ENCODE data around the gene TCHHL1. TPM values are rescaled to one million over a fixed set of nuclear protein-coding genes. Genes with fewer than 3 reads are reported as not detected.

The TCHHL1 gene
- total and polyA plus RNA-seq, 2 of the 13 experiments (the other 11 are each of a cell fraction or from before 2014, with no cell fraction given), result not detected

DNA sequence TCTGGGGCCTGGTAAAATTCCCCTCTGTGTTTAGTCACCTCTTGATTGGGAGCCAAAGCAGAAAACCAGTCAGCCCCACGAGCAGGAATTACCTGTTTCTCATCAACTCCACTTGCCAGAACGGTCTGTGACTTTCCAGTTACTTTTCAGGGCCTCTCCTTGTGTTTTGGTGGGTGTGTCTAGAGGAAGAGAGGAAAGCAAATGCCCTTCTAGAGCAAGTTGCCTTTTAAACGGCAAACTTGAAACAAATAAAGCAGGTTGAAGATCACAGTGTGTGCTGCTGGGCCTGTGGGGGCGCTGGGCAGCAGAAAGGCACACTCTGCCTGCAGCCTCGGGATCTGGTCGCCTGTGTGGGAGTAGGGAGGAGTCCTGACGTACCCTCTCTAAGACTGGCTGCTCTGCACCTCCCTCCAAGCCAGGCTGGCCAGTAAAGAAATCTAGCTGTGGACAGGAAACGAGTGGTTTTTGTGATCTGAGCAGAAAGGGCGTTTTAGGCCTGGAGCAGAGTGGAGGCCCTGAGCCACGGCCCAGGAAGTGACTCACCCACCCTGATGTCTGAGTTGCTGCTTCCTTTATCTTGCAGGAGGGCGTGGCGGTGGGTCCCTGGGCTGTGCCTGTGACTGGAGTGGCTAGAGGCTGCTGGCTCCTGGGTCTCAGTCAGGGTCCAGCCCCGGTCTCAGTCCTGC is 41.0 kb downstream of the TCHHL1 start (continued):
- TF ChIP-seq, protein P1, sequence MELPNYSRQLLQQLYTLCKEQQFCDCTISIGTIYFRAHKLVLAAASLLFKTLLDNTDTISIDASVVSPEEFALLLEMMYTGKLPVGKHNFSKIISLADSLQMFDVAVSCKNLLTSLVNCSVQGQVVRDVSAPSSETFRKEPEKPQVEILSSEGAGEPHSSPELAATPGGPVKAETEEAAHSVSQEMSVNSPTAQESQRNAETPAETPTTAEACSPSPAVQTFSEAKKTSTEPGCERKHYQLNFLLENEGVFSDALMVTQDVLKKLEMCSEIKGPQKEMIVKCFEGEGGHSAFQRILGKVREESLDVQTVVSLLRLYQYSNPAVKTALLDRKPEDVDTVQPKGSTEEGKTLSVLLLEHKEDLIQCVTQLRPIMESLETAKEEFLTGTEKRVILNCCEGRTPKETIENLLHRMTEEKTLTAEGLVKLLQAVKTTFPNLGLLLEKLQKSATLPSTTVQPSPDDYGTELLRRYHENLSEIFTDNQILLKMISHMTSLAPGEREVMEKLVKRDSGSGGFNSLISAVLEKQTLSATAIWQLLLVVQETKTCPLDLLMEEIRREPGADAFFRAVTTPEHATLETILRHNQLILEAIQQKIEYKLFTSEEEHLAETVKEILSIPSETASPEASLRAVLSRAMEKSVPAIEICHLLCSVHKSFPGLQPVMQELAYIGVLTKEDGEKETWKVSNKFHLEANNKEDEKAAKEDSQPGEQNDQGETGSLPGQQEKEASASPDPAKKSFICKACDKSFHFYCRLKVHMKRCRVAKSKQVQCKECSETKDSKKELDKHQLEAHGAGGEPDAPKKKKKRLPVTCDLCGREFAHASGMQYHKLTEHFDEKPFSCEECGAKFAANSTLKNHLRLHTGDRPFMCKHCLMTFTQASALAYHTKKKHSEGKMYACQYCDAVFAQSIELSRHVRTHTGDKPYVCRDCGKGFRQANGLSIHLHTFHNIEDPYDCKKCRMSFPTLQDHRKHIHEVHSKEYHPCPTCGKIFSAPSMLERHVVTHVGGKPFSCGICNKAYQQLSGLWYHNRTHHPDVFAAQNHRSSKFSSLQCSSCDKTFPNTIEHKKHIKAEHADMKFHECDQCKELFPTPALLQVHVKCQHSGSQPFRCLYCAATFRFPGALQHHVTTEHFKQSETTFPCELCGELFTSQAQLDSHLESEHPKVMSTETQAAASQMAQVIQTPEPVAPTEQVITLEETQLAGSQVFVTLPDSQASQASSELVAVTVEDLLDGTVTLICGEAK (IDR thresholded peaks at IDR 0.05), result no peak
- TF ChIP-seq, protein P1 (CRISPR knock-in tag; IDR thresholded peaks at IDR 0.05), result peak; percentile 88
- TF ChIP-seq BRD4 (CRISPR knock-in tag; IDR thresholded peaks at IDR 0.05), result no peak
- peak; percentile 36; the same call in 1 of the 2 replicates for TF ChIP-seq IRF2 (CRISPR knock-in tag; IDR thresholded peaks at IDR 0.05)
- TF ChIP-seq, protein P2, sequence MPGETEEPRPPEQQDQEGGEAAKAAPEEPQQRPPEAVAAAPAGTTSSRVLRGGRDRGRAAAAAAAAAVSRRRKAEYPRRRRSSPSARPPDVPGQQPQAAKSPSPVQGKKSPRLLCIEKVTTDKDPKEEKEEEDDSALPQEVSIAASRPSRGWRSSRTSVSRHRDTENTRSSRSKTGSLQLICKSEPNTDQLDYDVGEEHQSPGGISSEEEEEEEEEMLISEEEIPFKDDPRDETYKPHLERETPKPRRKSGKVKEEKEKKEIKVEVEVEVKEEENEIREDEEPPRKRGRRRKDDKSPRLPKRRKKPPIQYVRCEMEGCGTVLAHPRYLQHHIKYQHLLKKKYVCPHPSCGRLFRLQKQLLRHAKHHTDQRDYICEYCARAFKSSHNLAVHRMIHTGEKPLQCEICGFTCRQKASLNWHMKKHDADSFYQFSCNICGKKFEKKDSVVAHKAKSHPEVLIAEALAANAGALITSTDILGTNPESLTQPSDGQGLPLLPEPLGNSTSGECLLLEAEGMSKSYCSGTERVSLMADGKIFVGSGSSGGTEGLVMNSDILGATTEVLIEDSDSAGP (CRISPR knock-in tag; IDR thresholded peaks at IDR 0.05; ENCODE audit: borderline replicate concordance), result peak; percentile 70; the same call in 1 of the 2 replicates
- 0 out of 2 replicates have a peak, but pooled peaks have one; percentile 57 for TF ChIP-seq SIN3A (IDR thresholded peaks at IDR 0.05; ENCODE audit: borderline replicate concordance, low read depth, low read length)
- TF ChIP-seq MXD4 (CRISPR knock-in tag; IDR thresholded peaks at IDR 0.05), result 0 out of 2 replicates have a peak, but pooled peaks have one; percentile 18
- no peak for TF ChIP-seq RNF2 (conservative IDR thresholded peaks at IDR 0.05; ENCODE audit: low read depth)
- peak; percentile 53 for TF ChIP-seq RBFOX2 (IDR thresholded peaks at IDR 0.05; ENCODE audit: low read depth, low read length)
- no peak for TF ChIP-seq ZFP62 (CRISPR knock-in tag; IDR thresholded peaks at IDR 0.05)
- TF ChIP-seq CHD2 (IDR thresholded peaks at IDR 0.05; ENCODE audit: low read depth, low read length), result peak; percentile 22; the same call in 1 of the 2 replicates
- TF ChIP-seq, protein P3, sequence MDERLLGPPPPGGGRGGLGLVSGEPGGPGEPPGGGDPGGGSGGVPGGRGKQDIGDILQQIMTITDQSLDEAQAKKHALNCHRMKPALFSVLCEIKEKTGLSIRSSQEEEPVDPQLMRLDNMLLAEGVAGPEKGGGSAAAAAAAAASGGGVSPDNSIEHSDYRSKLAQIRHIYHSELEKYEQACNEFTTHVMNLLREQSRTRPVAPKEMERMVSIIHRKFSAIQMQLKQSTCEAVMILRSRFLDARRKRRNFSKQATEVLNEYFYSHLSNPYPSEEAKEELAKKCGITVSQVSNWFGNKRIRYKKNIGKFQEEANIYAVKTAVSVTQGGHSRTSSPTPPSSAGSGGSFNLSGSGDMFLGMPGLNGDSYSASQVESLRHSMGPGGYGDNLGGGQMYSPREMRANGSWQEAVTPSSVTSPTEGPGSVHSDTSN (CRISPR knock-in tag; IDR thresholded peaks at IDR 0.05), result no peak
- TF ChIP-seq, protein P4, sequence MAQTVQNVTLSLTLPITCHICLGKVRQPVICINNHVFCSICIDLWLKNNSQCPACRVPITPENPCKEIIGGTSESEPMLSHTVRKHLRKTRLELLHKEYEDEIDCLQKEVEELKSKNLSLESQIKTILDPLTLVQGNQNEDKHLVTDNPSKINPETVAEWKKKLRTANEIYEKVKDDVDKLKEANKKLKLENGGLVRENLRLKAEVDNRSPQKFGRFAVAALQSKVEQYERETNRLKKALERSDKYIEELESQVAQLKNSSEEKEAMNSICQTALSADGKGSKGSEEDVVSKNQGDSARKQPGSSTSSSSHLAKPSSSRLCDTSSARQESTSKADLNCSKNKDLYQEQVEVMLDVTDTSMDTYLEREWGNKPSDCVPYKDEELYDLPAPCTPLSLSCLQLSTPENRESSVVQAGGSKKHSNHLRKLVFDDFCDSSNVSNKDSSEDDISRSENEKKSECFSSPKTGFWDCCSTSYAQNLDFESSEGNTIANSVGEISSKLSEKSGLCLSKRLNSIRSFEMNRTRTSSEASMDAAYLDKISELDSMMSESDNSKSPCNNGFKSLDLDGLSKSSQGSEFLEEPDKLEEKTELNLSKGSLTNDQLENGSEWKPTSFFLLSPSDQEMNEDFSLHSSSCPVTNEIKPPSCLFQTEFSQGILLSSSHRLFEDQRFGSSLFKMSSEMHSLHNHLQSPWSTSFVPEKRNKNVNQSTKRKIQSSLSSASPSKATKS (CRISPR knock-in tag; IDR thresholded peaks at IDR 0.05), result no peak
- no peak for TF ChIP-seq ARHGAP35 (CRISPR knock-in tag; IDR thresholded peaks at IDR 0.05; ENCODE audit: borderline replicate concordance)

Data from HepG2 (cell line).